Epithelial cell of proximal tubule (primary cell): Measurements from ENCODE around the gene MDP1. TPM values are rescaled to one million over a fixed set of nuclear protein-coding genes. Genes with fewer than 3 reads are reported as not detected.

Experiments used
- DNase-seq: peaks from one replicate; pipeline ENCODE4 v3.0.0-alpha.2; 2011; ENCODE audit warnings: low read depth
- H3K4me3 ChIP-seq: 2 replicates; pipeline ENCODE4 v1.5.1; 2011; ENCODE audit warnings: low read depth, mild to moderate bottlenecking, low read length
- total RNA-seq: library from RNA; depleted of rRNA; stranded (reverse); fragments of >200 nt; gene quantifications from 2 replicates; pipeline ENCODE4 v1.2.3, GENCODE V29; 2015
- TF ChIP-seq, protein P1 (sequence below): conservative IDR thresholded peaks from 2 replicates; pipeline ENCODE4 v1.5.1; 2012; ENCODE audit warnings: low read depth, mild to moderate bottlenecking, low read length

The MDP1 gene
- total RNA-seq, 1 donor from 2014 or later = 26.1 TPM

DNA sequence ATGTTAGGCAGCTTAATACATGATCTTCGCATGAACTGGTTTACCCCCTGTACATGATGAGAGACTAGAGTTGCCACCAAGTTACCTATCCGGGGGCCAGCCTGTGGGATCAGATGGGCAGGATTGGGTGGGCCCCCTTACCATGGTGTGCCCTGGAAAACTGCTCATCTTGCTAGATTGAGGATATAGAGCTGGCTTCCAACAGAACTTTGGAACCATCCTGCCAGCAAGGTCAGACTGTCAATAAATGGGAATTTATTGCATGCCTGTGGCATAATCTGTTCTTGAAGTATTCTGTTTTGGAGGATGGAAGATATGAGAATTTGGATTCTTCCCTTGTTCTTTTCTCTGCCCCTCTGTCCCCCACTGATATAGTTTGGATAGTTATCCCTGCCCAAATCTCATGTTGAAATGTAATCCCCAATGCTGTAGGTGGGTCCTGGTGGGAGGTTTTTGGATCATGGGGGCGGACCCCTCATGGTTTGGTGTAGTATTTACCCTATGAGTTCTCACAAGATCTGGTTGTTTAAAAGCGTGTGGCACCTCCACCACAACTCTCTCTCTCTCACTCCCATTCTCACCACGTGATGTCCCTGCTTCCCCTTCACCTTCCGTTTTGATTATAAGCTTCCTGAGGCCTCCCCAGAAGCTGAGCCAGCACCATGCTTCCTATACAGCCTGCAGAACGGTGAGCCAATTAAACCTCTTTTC, 16.9 kb downstream of the MDP1 start:
- H3K4me3 ChIP-seq = no peak overlapping the region
- TF ChIP-seq, protein P1, sequence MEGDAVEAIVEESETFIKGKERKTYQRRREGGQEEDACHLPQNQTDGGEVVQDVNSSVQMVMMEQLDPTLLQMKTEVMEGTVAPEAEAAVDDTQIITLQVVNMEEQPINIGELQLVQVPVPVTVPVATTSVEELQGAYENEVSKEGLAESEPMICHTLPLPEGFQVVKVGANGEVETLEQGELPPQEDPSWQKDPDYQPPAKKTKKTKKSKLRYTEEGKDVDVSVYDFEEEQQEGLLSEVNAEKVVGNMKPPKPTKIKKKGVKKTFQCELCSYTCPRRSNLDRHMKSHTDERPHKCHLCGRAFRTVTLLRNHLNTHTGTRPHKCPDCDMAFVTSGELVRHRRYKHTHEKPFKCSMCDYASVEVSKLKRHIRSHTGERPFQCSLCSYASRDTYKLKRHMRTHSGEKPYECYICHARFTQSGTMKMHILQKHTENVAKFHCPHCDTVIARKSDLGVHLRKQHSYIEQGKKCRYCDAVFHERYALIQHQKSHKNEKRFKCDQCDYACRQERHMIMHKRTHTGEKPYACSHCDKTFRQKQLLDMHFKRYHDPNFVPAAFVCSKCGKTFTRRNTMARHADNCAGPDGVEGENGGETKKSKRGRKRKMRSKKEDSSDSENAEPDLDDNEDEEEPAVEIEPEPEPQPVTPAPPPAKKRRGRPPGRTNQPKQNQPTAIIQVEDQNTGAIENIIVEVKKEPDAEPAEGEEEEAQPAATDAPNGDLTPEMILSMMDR = no peak
- no peak for DNase-seq

- TF ChIP-seq, protein P1 = no peak
- H3K4me3 ChIP-seq = peak overlapping the region; percentile 74
- no peak for DNase-seq
These were observed 18.8 kb downstream of the MDP1 start for GRCh38 chr14:24197056-24197450.

DNA sequence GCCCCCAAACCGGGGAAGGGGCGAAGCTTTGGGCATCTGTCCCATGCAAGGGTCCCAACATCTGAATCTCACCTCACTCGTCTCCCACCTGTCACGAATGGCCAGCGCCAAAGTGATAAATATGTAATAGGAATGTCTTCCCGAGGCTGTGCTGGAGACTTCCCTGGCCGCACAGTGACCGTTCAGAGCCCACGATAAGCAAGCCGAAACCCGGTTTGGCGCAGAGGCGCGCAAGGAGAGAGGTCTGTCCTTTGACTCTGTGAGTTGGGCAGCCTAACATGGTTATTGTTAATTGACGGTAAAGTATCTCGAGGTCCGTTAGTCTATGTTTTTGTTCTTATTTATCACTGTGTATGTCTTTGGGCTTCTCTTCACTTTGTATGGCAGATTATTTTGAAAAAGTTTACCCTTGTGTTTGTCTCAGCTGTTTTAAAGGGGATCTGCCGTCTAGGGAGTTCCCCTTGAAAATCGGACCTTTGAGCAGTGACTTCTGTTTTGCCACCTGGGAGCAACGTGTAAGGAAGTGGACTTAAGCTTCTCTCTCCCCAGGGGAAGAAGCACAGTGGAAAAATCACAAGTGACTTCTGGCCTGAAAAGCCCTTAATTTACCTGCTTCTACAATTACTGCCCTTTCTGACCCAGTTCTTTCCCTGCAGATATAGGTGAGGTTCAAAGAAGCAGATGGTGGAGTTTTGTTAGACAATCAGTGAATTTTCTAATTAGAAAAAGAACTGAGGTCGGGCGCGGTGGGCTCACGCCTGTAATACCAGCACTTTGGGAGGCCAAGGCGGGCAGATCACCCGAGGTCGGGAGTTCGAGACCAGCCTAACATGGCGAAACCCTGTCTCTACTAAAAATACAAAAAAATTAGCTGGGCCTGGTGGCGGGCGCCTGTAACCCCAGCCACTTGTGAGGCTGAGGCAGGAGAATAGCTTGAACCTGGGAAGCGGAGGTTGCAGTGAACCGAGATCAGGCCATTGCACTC, 19.5 kb downstream of the MDP1 start:
- DNase-seq = no peak
- peak overlapping the region; percentile 74 for H3K4me3 ChIP-seq
- TF ChIP-seq, protein P1 = no peak

DNA sequence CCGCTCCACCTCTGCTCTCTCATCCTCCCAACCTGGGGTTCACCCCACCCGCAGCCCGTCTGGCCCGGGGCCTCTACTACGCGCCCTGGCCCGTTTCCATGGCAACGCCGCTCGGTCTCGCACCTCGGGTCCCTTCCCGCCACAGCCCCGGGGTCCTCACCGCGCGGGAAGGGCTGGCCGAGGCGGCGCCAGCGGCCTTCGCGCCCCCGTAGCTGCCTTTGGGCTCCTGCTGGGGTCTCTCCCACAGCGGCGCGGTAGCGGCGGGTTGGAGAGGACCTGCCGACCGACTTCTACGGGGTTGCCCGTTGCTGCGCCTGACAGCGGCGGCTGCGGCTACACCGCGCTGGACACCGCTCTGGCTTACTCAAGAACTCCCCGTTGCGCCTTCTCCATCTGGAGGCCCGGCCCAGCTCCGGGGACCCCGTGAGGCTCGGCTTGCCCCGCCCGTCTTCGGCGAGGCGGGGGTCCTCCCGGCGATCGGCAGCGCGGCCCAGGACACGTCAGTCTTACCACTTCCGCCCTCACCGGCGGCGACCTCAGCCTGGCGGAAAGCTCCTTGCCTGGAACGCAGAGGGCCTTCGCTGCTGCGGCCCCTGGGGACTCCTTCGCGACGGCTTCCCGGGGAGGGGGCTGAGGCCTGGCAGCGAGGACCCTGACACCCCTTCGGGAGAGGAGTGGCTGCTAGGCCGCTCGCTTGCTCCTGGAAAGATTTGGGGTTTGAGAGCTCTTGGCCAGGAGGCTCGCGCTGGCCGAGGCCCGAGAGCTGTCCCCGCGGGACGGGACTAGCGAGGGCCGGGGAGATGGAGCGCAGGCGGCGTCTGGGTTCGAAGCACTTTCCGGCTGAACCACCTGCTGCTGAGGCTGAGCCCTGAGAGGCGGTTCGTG, 20.4 kb downstream of the MDP1 start, which contains the start of gene TM9SF1:
TM9SF1 (minus strand) TSS at position 256 of the 885 bp plus-strand sequence. CDS start 422 bp downstream, outside the sequence.
- no peak for DNase-seq
- TF ChIP-seq, protein P1 = no peak
- peak within 1 kb of the TSS; percentile 74 for H3K4me3 ChIP-seq

DNA sequence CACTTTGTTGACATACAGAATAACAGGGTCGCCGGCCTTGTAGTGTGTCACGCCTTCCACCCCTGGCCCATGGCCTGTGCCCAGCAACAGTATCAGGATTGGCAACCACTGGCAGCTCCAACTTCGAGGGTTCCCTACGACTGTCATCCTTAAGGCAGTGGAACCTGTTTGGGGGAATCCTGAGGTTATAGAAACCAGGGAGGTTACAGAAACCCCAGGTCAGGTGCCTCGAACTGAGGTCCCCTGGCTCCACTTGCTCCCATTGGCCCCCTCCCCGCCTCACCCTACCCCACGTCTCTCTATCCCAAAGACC, 21.0 kb downstream of the MDP1 start:
- no peak for DNase-seq
- TF ChIP-seq, protein P1 = no peak
- peak overlapping the region; percentile 74 for H3K4me3 ChIP-seq

- DNase-seq = no peak
- TF ChIP-seq, protein P1 = no peak
- peak overlapping the region; percentile 74 for H3K4me3 ChIP-seq
These were observed 21.5 kb downstream of the MDP1 start for GRCh38 chr14:24194186-24194872.
